ENCODE data around the gene BAIAP2.

The BAIAP2 gene

DNA sequence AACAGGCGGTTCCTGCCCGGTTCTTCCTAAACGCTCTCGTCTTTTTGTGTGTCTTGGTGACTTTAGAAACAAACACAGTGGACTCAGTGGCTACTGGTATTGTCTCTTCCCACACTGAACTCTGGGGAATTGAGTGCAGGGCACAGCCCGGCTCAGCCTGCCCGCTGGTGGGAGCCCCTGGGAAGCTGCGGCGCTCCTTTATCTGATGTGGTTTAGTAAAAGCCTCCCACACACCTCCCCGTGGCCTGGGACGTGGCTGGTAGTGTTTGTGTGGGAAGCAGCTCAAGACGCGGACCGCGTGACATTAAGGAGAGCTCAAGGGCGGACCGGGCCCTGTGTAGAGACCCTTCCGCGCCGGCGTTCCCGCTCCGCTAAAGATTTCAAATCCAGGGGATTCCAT lies 75.0 kb downstream of the BAIAP2 start:
- DNase-seq (ENCODE audit: low spot score) = no peak

DNA sequence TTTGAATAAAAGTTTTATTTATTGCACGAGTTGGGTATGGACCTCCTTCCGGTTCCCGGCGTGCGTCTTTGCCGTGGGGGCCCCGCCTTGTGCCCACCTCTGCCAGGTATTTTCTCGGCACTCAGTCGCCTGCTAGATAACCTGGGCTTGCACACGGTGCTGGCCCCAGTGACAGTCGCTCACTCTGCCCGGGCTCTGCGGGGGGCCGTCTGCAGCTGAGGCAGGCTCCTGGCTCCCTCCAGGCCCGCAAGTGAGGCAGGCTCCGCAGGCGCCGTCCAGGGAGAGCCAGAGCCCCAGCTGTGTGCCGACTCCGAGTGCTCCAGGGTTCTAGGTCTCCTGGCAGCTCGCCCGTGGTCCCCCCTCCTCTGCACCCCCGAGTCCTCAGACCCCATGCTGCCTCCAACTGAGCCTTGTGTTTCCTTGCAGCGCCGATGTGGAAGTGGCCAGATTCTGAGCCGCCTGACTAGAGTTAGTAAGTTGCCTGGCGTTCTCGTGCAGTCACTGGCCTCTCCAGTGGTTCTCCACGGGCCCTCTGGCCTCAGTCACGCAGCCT lies 75.6 kb downstream of the BAIAP2 start:
- DNase-seq (ENCODE audit: low spot score) = no peak

- no peak for DNase-seq (ENCODE audit: low spot score)
Observed at GRCh38 chr17:81111066-81111465, 76.1 kb downstream of the BAIAP2 start.

- DNase-seq (ENCODE audit: low spot score) = no peak
Observed at GRCh38 chr17:81112450-81112849, 77.5 kb downstream of the BAIAP2 start.

- no peak for DNase-seq (ENCODE audit: low spot score)
Observed at GRCh38 chr17:81113158-81113724, 78.3 kb downstream of the BAIAP2 start.

- DNase-seq (ENCODE audit: low spot score) = no peak
Observed at GRCh38 chr17:81114351-81115093, 79.6 kb downstream of the BAIAP2 start.

GRCh38 chr17:81115219-81115618 lies 80.3 kb downstream of the BAIAP2 start:
- no peak for DNase-seq (ENCODE audit: low spot score)

DNA sequence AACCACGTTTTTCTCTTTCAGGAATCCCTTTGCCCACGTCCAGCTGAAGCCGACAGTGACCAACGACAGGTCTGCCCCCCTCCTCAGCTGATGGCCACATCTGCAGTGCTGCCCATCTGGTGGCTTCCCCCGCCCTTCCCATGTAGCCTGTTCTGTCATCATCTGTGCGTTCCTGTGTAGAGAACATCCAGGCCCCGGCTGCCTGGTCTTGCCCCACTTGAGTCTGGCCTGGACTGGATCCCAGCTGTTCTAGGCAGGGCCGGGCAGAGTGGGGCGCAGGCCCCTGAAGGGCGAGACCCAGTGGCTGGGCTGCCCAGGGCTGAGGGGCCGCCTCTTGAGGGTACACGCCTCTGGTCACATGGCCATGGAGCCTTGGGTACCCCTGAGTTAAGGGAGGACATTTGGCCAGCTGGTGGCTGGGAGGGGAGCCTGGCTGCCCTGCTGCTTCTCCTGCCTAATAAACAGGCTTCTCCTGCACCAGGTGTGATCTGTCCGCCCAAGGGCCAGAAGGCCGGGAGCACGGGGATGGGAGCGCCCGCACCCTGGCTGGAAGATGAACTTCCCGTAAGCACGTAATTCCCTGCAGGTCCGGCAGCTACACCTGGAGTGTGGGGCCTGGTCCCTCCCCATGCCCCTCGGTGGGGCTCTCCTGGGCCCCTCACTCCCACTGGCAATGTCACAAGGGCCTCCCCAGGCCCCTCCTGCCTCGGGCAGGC lies 81.0 kb downstream of the BAIAP2 start:
- DNase-seq (ENCODE audit: low spot score) = no peak

GRCh38 chr17:81116704-81117103 lies 81.8 kb downstream of the BAIAP2 start:
- no peak for DNase-seq (ENCODE audit: low spot score)

DNA sequence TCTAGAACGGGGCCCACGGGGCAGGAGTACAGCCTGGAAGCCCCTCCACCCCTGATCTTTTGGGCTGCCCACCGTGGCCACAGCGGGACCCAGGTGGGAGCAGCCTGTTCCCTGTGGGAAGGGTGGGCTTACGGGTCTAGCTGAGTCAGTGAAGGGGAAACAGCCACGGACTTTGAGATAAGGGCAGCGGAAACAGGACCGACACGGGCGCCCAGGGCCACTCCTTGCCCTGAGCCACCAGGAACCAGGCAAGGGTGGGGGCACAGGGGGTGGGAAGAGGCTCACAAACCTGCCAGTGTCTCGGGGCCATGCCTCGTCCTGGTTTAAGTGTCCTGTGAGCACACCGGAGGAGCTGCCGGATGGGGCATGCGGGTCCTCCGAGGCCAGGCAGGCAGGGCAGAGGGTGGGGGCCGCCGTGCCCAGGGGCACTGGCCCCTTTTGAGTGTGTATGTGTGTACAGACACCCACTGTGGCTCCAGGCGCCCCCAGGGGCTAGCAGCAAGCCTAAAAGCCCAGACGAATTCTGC lies 82.8 kb downstream of the BAIAP2 start:
- no peak for DNase-seq (ENCODE audit: low spot score)

DNA sequence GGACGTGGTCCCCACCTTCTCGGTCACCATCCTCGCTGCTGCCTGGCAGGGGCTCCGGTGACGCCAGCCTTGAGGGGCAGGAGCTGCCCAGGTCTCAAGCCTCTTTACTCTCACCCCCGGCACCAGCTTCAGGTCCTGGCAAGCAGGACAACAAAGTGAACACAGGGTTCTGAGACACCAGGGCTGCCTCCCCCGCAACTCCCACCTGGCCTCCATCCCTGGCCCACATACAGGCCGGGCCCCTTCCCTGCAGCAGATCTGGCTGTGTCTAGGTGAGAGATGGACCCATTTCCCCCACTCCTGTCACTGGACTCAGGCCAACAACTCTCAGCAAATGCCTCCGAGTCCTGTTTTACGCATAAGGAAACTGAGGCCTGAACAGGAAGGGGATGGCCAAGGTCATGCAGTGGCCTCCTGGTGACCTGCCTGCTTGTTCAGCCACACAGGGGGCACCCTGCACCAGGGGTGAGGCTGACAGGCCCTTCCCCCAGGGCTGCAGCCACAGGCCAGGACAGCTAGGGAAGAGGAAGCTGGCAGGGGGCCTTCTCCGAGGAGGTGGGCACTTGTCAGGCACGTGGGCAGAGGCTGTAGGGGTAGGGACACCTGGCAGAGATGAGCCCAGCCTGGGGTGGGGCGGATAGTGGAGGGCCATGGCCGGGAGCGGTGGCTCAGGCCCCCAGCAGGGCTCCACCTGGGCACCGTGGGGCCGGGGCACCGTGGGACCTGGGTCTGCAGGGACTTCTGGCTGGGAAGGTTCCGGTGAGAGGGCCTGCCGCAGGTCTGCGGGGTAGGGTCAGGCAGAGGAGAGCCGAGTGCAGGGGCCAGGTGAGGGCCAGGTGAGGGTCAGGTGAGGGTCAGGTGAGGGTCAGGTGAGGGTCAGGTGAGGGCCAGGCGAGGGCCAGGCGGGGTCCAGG lies 83.6 kb downstream of the BAIAP2 start:
- DNase-seq (ENCODE audit: low spot score) = no peak

GRCh38 chr17:81119223-81120148 lies 84.5 kb downstream of the BAIAP2 start:
- DNase-seq (ENCODE audit: low spot score) = peak; percentile 97

DNA sequence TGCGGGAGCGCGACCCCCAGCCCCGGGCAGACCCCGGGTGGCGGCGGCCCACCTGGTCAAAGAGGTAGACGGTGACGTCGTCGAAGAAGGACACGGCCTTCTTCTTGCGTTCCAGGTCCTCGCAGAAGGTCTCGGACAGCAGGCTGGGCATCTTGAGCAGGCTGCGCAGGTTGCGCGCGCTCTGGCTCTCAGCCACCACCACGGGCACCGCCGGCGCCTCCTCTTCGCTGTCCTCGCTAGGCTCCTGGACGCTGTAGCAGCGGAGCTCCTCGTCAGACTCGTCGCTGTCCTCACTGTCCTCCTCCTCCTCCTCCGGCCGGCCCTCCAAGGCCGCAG lies 85.2 kb downstream of the BAIAP2 start:
- no peak for DNase-seq (ENCODE audit: low spot score)

DNA sequence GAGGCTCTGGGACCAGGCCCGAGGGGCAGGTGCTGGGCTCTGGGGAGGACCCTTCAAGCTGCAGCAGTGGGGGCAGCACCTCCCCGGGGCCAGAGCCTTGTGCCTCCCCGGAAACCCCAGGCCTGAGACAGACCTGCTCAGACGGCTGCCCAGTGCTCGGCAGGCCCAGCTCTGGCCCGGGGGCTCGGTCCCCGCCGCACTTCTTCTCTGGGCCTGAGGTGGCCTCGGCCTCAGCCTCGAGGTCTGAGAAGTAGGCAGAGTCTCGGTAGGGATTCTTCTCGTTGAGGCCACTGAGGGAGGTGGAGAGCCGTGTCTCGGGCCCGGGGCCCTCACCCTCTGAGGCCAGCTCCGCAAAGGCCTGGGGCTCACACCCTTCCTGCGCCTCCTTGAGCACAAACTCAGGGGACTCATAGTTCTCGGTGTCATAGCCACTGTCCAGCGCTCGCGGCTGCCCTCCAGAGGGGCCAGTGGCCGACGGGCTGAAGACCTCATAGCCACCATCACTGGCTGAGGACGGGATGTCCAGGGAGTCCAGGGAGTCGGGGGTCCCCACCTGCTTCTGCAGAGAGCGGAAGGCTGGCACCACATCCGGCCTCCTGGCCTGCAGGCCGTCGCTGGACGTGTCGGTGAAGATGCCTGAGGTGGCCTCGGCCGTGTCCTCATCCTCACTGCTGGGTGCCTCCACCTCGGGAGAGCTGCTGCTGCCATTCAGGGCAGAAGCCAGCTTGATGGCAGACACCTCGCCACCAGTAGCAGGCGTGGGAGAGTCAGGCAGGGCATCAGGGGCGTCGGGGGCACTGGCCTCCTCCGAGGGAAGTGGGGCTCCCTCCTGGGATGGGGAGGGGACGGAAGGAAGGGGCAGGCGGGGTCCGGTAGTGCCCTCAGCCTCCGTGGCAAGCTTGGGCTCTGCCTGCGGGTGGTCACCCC lies 86.0 kb downstream of the BAIAP2 start:
- DNase-seq (ENCODE audit: low spot score) = no peak

GRCh38 chr17:81121841-81122733 lies 87.1 kb downstream of the BAIAP2 start:
- DNase-seq (ENCODE audit: low spot score) = no peak

GRCh38 chr17:81123052-81124048 lies 88.4 kb downstream of the BAIAP2 start:
- no peak for DNase-seq (ENCODE audit: low spot score)

- no peak for DNase-seq (ENCODE audit: low spot score)
Observed at GRCh38 chr17:81124377-81124776, 89.4 kb downstream of the BAIAP2 start.

Measured in AG08395 (cell line).